Memory B cell (primary cell): ENCODE measurements around the gene ITCH.
"Not testable (repeated sequence)": the region's sequence is repeated elsewhere in the genome, so short reads cannot be mapped to it uniquely, and the experiment has no call there.

Experiments used
- ATAC-seq: fragments of 150-1000 bp; cut with Tn5 transposase; 2 replicates; pipeline ENCODE4 v1.10.0; 2021; ENCODE audit warnings: low read depth, mild to moderate bottlenecking, moderate library complexity
- DNase-seq, 2 donors: peaks; one replicate each; pipeline ENCODE4 v3.0.0; 2022; ENCODE audit warnings: low spot score in 2 of 2
- H3K27ac Mint-ChIP-seq: one replicate; pipeline ENCODE4 v1.8.0; 2022; ENCODE audit warnings: mild to moderate bottlenecking, moderate library complexity, mixed read lengths
- H3K27me3 Mint-ChIP-seq: one replicate; pipeline ENCODE4 v1.8.0; 2022; ENCODE audit warnings: mixed read lengths
- H3K36me3 Mint-ChIP-seq: one replicate; pipeline ENCODE4 v1.8.0; 2022; ENCODE audit warnings: mild to moderate bottlenecking, mixed read lengths
- H3K4me1 Mint-ChIP-seq: one replicate; pipeline ENCODE4 v1.8.0; 2022; ENCODE audit warnings: mixed read lengths
- H3K4me3 Mint-ChIP-seq: one replicate; pipeline ENCODE4 v1.8.0; 2022; ENCODE audit warnings: mild to moderate bottlenecking, moderate library complexity, mixed read lengths
- H3K9me3 Mint-ChIP-seq: one replicate; pipeline ENCODE4 v1.8.0; 2022; ENCODE audit warnings: mixed read lengths

ITCH gene

GRCh38 chr20:34495307-34495706 lies 132.2 kb downstream of the ITCH start:
- peaks cover 55% of the 10 kb centered on the region for H3K36me3 Mint-ChIP-seq
- peak overlapping the region; percentile 26 for H3K27ac Mint-ChIP-seq
- no peak for ATAC-seq
- peaks cover 10% of the 10 kb centered on the region for H3K9me3 Mint-ChIP-seq
- H3K27me3 Mint-ChIP-seq, result no peaks in the 10 kb centered on the region
- H3K4me3 Mint-ChIP-seq, result no peak overlapping the region
- DNase-seq, result no peak
- H3K4me1 Mint-ChIP-seq, result peaks cover 13% of the 10 kb centered on the region

GRCh38 chr20:34495916-34496315 lies 132.8 kb downstream of the ITCH start:
- Mint-ChIP-seq H3K4me3 (no peak overlapping the region), H3K9me3 (peaks cover 12% of the 10 kb centered on the region), H3K36me3 (peaks cover 58% of the 10 kb centered on the region), H3K27ac (peak overlapping the region; percentile 26), H3K4me1 (peaks cover 13% of the 10 kb centered on the region), H3K27me3 (no peaks in the 10 kb centered on the region)
- DNase-seq (no peak), ATAC-seq (peak; percentile 46)

GRCh38 chr20:34497596-34497995 lies 134.5 kb downstream of the ITCH start:
- H3K27ac Mint-ChIP-seq, result not testable (repeated sequence)
- peaks cover 13% of the 10 kb centered on the region for H3K4me1 Mint-ChIP-seq

GRCh38 chr20:34500823-34501222 lies 137.8 kb downstream of the ITCH start:
- DNase-seq (no peak), ATAC-seq (no peak)
- Mint-ChIP-seq H3K9me3 (peaks cover 12% of the 10 kb centered on the region), H3K4me1 (peaks cover 4% of the 10 kb centered on the region), H3K27ac (no peak overlapping the region), H3K36me3 (peaks cover 47% of the 10 kb centered on the region), H3K27me3 (no peaks in the 10 kb centered on the region), H3K4me3 (no peak overlapping the region)

More at GRCh38 chr20:34497596-34497995, 134.5 kb downstream of the ITCH start:
- H3K4me3 Mint-ChIP-seq, DNase-seq, ATAC-seq, H3K27me3 Mint-ChIP-seq: not testable (repeated sequence)
- Mint-ChIP-seq H3K9me3 (peaks cover 12% of the 10 kb centered on the region), H3K36me3 (peaks cover 62% of the 10 kb centered on the region)

- Mint-ChIP-seq H3K27me3 (no peaks in the 10 kb centered on the region), H3K9me3 (no peaks in the 10 kb centered on the region), H3K27ac (peak overlapping the region; percentile 20), H3K36me3 (peaks cover 12% of the 10 kb centered on the region), H3K4me1 (no peaks in the 10 kb centered on the region), H3K4me3 (no peak overlapping the region)
- no peak for ATAC-seq
- no peak for DNase-seq
Observed at GRCh38 chr20:34506480-34506879, 143.4 kb downstream of the ITCH start.

- H3K36me3 Mint-ChIP-seq, result peaks cover 8% of the 10 kb centered on the region
- ATAC-seq, result no peak
- no peaks in the 10 kb centered on the region for H3K4me1 Mint-ChIP-seq
- no peak overlapping the region for H3K4me3 Mint-ChIP-seq
- H3K9me3 Mint-ChIP-seq, result no peaks in the 10 kb centered on the region
- DNase-seq, result no peak
- H3K27me3 Mint-ChIP-seq, result no peaks in the 10 kb centered on the region
- no peak overlapping the region for H3K27ac Mint-ChIP-seq
Observed at GRCh38 chr20:34507702-34508413, 144.8 kb downstream of the ITCH start.

- ATAC-seq (no peak), DNase-seq (no peak)
- Mint-ChIP-seq H3K4me3 (no peak overlapping the region), H3K36me3 (peaks cover 6% of the 10 kb centered on the region), H3K27ac (peak overlapping the region; percentile 60), H3K4me1 (peaks cover 17% of the 10 kb centered on the region), H3K27me3 (no peaks in the 10 kb centered on the region), H3K9me3 (no peaks in the 10 kb centered on the region)
Observed at GRCh38 chr20:34510575-34510974, 147.5 kb downstream of the ITCH start.

GRCh38 chr20:34511891-34512265 lies 148.8 kb downstream of the ITCH start:
- no peaks in the 10 kb centered on the region for H3K9me3 Mint-ChIP-seq
- ATAC-seq (no peak), DNase-seq (no peak)
- peaks cover 17% of the 10 kb centered on the region for H3K4me1 Mint-ChIP-seq
- no peak overlapping the region for H3K4me3 Mint-ChIP-seq
- peak overlapping the region; percentile 98 for H3K27ac Mint-ChIP-seq
- peaks cover 4% of the 10 kb centered on the region for H3K36me3 Mint-ChIP-seq
- no peaks in the 10 kb centered on the region for H3K27me3 Mint-ChIP-seq

GRCh38 chr20:34512266-34512954 lies 149.3 kb downstream of the ITCH start:
- peak overlapping the region; percentile 98 for H3K27ac Mint-ChIP-seq
- ATAC-seq, result no peak

GRCh38 chr20:34512955-34513419 lies 149.9 kb downstream of the ITCH start:
- no peaks in the 10 kb centered on the region for H3K9me3 Mint-ChIP-seq
- peaks cover 4% of the 10 kb centered on the region for H3K36me3 Mint-ChIP-seq
- H3K27ac Mint-ChIP-seq, result peak overlapping the region; percentile 98
- peaks cover 20% of the 10 kb centered on the region for H3K4me1 Mint-ChIP-seq
- DNase-seq (no peak), ATAC-seq (no peak)
- H3K4me3 Mint-ChIP-seq, result no peak overlapping the region
- no peaks in the 10 kb centered on the region for H3K27me3 Mint-ChIP-seq

More at GRCh38 chr20:34512266-34512954, 149.3 kb downstream of the ITCH start:
- Mint-ChIP-seq H3K36me3 (peaks cover 4% of the 10 kb centered on the region), H3K4me3 (no peak overlapping the region), H3K27me3 (no peaks in the 10 kb centered on the region), H3K9me3 (no peaks in the 10 kb centered on the region), H3K4me1 (peaks cover 17% of the 10 kb centered on the region)
- no peak for DNase-seq

GRCh38 chr20:34514034-34514433 lies 151.0 kb downstream of the ITCH start:
- H3K4me1 Mint-ChIP-seq, result peaks cover 25% of the 10 kb centered on the region
- H3K27me3 Mint-ChIP-seq, H3K9me3 Mint-ChIP-seq, H3K36me3 Mint-ChIP-seq, H3K4me3 Mint-ChIP-seq, DNase-seq, ATAC-seq: not testable (repeated sequence)
- H3K27ac Mint-ChIP-seq, result peak overlapping the region; percentile 98

- no peaks in the 10 kb centered on the region for H3K9me3 Mint-ChIP-seq
- ATAC-seq (no peak), DNase-seq (no peak)
- no peaks in the 10 kb centered on the region for H3K36me3 Mint-ChIP-seq
- H3K27me3 Mint-ChIP-seq, result no peaks in the 10 kb centered on the region
- peaks cover 27% of the 10 kb centered on the region for H3K4me1 Mint-ChIP-seq
- H3K27ac Mint-ChIP-seq, result peak overlapping the region; percentile 98
- H3K4me3 Mint-ChIP-seq, result peak overlapping the region; percentile 99
Observed at GRCh38 chr20:34514897-34515483, 151.9 kb downstream of the ITCH start.

- DNase-seq, result peak; percentile 51 to 67
- peaks cover 27% of the 10 kb centered on the region for H3K4me1 Mint-ChIP-seq
Observed at GRCh38 chr20:34515484-34516246, 152.6 kb downstream of the ITCH start.

More at GRCh38 chr20:34515484-34516246, 152.6 kb downstream of the ITCH start:
- H3K27ac Mint-ChIP-seq, result peak overlapping the region; percentile 98
- ATAC-seq, result peak; percentile 70
- H3K4me3 Mint-ChIP-seq, result peak overlapping the region; percentile 99
- H3K36me3 Mint-ChIP-seq, result no peaks in the 10 kb centered on the region
- H3K27me3 Mint-ChIP-seq, result no peaks in the 10 kb centered on the region
- H3K9me3 Mint-ChIP-seq, result no peaks in the 10 kb centered on the region
